Hematopoietic multipotent progenitor cell treated with erythropoietin and hydrocortisone succinate and interleukin-3 and kit ligand, for 17 days (in vitro differentiated cells): ENCODE results near the gene ABLIM1.

Experiments
- DNase-seq: peaks from one replicate; pipeline ENCODE4 v3.0.0-alpha.2; 2015; ENCODE audit warnings: low spot score

Gene ABLIM1

GRCh38 chr10:114448897-114449296 is 209.2 kb downstream of the ABLIM1 start:
- no peak for DNase-seq

GRCh38 chr10:114445332-114445731 is 212.7 kb downstream of the ABLIM1 start:
- no peak for DNase-seq

GRCh38 chr10:114444819-114445218 is 213.3 kb downstream of the ABLIM1 start:
- no peak for DNase-seq

- DNase-seq = no peak
These were observed 215.9 kb downstream of the ABLIM1 start for GRCh38 chr10:114442091-114442630.

DNA sequence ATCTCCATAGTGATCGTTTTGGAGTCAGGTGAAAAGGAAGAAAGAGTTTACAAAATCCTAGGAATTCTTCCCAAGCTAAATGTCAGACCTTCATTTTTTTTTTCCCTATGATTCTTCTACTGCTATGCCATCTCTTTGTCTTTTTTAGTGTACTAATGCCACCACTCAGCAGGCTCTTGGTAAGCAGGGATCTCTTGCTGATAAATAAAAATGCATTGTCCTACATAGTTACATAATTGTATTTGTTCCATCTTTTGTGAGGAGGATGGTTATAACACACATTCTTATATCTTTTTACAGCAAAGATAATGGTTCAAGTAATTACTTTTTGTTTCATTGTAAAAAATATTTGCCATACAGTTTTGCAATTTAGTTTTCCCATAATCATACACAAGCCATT is 217.0 kb downstream of the ABLIM1 start:
- DNase-seq = no peak

- no peak for DNase-seq
These were observed 220.4 kb downstream of the ABLIM1 start for GRCh38 chr10:114437473-114438292.

DNA sequence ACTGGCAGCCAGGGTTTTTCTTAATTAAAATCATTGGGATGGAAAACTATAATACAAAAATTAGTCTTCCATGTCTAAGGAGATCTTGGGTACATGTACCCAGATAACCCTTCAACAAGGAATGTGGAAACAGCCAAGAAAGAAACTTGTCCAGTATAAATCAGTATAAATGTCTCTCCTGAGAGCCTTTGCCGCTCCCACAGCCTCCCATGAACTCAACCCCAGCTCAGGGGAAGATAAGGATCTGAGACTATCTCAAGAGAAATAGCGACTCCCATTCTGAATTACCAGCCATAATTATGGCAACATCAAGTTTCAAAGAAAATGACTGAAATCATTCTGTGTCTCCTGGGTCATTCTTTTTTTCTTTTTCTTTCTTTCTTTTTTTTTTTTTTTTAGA is 221.1 kb downstream of the ABLIM1 start:
- no peak for DNase-seq

DNA sequence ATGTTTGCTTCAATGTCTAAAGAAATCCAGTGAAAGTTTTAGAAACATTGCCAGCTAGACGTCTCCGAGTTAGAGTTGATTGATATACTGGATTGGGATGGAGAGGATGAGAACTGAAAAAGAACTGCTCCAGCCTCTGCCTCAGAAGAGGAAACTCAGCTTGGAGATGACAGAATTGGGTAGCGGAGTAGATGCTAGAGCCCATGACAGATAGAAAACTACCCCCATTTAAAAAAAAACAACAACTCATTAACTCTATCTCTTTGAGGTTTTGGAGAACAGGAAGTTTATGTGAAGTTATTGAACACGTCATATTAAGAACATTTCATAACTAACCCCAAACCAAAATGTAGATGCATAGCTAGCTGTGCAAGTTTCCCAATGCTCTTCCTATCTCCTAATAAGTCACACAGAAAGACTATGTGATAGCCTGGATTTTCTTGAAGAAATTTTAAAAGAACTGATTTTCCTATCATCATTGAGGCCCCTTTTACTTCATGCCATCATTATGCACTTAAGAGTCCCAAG is 225.4 kb downstream of the ABLIM1 start:
- no peak for DNase-seq

DNA sequence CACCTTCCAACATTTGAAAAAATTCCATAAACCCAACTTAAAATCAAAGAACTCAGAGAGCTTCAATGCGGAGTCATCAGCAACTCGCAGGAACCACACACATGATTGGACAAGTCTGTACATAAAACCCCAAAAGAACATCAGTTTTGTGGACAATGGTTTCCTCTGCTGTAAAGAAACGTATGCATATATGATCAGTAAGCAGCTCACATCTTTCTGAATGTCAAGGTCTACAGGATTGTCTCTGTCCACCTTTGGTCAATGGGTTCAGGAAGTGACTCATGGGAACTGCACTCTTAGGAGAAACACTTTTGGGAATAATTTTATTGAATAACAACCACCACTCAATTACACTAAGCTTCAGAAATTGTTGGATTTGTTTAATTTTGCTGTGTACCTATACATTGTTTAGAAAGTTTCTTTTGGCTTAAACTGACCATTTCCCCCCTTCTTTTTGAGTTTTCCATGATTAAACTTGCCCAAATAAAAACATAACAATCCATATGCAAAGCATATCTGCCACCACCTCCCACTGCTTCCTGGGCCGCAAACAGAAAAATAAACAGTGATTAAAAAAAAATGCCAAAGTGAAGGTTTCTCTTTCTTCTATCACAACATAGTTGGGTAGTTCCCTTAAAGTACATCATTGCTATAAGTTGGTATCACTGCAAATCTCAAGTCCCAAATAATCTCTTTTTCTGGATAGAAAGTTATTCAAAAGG is 226.5 kb downstream of the ABLIM1 start:
- no peak for DNase-seq

DNA sequence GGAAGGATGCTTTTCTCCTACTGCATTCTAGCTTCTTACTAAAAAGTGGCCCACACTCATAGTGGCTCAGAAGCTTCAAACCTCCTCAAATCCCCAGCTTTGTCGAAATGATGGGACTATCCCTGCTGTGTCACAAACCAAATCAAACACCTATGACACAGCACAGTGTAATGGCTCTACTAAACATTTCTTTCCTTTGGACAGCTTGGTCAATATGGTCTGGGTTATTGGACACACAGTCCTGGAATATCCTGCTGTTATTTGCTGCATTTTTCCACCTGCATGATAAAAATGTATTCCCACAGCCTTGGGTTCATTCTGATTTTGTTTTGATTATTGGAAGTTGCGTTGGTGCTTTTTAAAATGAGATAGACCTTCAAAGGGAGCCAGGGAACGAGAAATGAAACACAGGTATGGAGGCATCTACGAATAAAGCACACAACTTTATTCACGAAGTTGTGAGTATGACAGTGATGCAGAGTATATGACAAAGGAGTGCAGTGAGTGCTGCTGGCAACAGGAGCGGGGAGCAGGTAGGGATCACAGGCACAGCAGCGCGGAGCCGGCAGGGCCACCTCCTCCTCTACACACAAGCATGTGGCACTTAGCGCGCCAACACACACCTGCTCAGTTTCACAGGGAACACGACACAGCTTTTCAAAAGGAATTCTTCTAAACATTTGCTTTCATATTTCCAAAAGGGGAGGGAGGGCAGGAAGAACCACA is 227.2 kb downstream of the ABLIM1 start:
- DNase-seq = no peak

GRCh38 chr10:114429581-114430335 is 228.3 kb downstream of the ABLIM1 start:
- DNase-seq = no peak

DNA sequence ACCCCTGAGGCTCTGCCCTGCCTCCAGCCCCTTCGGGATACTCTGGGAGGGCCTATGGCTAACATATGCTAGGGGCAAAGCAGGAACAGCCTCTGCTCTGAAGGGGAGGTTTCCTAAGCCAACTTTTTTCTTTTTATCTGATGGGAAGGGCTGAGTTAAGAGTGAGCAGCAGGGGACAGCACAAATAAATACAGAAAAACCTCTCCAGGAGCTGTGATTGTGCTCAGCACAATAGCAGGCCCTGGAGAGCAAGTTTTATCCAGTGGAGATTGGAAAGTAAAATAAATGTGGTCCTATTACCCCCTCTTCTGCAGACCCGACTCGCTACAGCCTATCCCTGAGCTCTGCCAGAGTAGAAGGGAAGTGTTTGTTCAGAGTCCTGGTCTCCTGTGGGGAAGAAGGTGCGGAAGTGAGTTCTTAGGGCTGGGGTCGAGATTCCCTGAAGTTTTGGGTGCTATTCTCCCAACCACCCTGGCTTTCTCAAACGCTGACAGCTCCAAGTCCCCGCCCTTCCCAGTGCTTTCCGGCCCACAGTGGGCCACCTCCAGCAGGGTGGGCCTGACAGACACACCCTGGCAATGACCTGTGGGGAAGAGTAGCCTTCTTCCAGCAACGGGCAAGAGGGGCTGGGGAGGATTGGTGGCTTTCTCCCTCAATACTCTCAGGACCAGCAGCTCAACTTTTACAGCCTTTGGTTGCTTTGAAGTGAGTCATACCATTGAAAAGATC is 230.8 kb downstream of the ABLIM1 start:
- no peak for DNase-seq

DNA sequence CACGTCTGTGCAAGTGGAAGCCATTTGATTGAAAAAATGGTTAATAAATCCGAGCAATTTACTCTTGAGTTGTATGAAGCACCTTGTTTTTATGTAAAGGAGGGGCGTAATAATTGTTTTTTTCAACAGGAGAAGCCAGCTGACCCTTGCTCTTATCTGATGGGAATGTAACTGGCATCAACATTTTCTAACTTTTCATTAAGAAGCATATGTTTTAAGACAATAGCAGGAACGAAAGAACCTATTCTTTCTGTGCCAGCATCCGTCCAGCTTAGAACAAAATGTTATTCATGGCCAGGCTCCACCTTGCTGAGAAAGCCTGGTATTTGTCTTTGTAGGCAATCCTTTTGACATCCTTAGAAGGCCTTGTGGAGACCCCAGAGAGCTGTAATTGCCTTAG is 231.6 kb downstream of the ABLIM1 start:
- DNase-seq = no peak

GRCh38 chr10:114420811-114421485 is 237.1 kb downstream of the ABLIM1 start:
- DNase-seq = no peak

GRCh38 chr10:114418109-114418508 is 240.0 kb downstream of the ABLIM1 start:
- no peak for DNase-seq

DNA sequence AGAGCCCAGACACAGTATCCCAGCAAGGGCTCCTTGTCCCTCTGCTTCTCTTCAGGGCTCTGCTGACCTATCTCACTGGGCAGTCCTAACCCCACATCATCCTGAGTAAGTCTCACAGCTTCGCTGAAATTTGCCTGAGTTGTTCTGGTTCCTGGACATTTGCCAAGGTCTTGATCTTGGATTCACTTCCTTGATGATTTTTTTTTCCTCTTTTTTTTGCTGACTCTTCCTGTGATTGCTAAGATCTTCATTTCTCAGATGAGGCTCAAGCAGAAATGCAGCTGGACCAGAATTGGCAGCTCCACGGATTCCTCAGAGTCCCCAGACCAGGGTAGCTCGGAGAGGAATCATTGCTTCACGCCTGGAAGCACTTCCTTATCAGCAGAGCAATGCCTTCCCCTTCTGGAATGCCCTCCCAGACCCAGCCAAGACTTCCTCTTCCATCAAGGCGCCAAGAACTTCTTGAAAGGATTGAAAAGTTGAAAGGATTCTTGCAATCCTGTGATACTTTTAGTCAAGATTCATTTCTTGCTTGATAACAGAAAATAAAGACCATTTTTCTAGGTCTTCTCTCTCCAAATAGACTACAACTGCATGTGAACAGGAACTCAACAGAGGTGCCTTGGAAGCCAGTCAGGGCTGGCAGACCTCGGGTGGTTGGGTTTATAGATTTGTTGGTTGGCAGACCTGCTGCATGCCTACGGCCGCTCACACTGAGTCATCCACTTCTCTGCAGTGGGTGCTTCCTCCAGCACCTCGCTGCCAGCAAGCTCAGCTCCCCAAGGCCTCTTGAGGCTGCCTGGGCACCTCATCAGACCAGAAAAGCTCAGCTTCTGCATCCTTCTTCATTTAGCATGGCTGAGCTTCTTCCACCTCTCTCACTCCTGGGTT is 244.9 kb downstream of the ABLIM1 start:
- no peak for DNase-seq

DNA sequence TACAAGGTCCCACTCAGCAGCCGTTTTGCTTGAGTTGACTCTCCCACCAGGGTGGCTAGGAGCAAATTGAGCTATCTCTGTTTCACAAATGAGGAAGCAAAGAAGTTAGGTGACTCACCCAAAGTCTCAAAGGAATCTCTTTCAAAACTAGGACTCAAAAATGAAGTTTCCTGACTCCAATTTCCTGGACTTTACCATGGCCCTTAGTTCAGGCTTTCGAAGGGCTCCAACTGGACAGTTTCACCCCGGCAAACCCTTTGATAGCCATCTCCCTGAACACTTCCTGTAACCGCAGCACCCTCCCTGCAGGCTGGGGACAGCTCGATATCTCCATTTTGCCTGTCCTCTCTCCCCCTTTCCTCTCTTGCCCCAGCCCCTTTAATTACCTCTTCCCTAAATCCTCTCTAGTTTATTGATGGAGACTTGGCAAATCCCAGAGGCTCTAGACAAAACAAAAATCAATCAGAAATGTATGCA is 249.1 kb downstream of the ABLIM1 start:
- no peak for DNase-seq

GRCh38 chr10:114408112-114408967 is 249.7 kb downstream of the ABLIM1 start:
- DNase-seq = no peak
